ENCODE measurements around the gene STK39.

STK39 gene

DNA sequence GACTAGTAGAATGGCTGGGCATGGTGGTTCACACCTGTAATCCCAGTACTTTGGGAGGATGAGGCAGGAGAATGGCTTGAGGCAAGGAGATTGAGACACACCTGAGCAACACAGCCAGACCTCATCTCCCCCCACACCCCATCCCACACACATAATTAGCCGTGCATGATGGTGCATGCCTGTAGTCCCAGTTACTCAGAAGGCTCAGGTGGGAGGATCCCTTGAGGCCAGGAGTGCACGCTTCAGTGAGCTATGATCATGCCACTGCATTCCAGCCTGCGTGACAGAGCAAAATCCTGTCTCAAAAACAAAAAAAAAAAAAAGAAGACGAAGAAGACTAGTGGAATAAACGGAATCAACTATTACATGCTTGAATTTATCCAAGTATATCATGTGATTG is 150.0 kb downstream of the STK39 start:
- Histone ChIP-seq H2AFZ (ENCODE audit: low read depth) (no peak overlapping the region), H4K20me1 (ENCODE audit: insufficient read depth) (no peaks in the 10 kb centered on the region), H3K9ac (no peak overlapping the region), H3K4me2 (no peak overlapping the region), H3K36me3 (ENCODE audit: insufficient read depth) (no peaks in the 10 kb centered on the region), H3K79me2 (ENCODE audit: insufficient read depth, low read depth) (no peaks in the 10 kb centered on the region), H3K27me3 (ENCODE audit: insufficient read depth, low read depth) (no peaks in the 10 kb centered on the region), H3K4me1 (ENCODE audit: low read depth, poor library complexity, severe bottlenecking) (no peaks in the 10 kb centered on the region), H3K4me3 (IDR thresholded peaks at IDR 0.05; ENCODE audit: insufficient read depth, low read depth, low read length) (no peak overlapping the region), H3K27ac (no peak overlapping the region)
- TF ChIP-seq, protein P1, sequence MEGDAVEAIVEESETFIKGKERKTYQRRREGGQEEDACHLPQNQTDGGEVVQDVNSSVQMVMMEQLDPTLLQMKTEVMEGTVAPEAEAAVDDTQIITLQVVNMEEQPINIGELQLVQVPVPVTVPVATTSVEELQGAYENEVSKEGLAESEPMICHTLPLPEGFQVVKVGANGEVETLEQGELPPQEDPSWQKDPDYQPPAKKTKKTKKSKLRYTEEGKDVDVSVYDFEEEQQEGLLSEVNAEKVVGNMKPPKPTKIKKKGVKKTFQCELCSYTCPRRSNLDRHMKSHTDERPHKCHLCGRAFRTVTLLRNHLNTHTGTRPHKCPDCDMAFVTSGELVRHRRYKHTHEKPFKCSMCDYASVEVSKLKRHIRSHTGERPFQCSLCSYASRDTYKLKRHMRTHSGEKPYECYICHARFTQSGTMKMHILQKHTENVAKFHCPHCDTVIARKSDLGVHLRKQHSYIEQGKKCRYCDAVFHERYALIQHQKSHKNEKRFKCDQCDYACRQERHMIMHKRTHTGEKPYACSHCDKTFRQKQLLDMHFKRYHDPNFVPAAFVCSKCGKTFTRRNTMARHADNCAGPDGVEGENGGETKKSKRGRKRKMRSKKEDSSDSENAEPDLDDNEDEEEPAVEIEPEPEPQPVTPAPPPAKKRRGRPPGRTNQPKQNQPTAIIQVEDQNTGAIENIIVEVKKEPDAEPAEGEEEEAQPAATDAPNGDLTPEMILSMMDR (conservative IDR thresholded peaks at IDR 0.05; ENCODE audit: low read depth, low read length): no peak

DNA sequence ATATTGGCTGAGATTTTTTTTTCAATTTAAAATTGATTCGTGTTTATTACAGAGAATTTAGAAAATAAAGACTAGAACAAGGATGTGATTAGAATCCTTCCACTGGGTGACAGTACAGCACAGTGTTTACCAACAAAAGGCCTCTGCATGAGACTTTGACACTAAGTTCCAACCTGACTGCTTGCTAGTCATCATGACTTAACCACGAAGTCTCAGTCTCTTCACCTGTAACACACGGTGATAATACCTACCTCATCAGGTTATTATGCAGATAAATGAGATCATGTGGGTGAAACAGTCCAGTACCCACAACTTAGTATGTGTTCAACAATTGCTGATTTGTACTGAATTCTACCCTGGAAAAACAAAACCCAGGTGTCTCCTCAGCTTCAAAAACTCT is 151.2 kb downstream of the STK39 start:
- Histone ChIP-seq H3K27ac (no peak overlapping the region), H3K4me2 (no peak overlapping the region), H4K20me1 (ENCODE audit: insufficient read depth) (no peaks in the 10 kb centered on the region), H3K4me3 (IDR thresholded peaks at IDR 0.05; ENCODE audit: insufficient read depth, low read depth, low read length) (no peak overlapping the region), H2AFZ (ENCODE audit: low read depth) (no peak overlapping the region), H3K4me1 (ENCODE audit: low read depth, poor library complexity, severe bottlenecking) (no peaks in the 10 kb centered on the region), H3K79me2 (ENCODE audit: insufficient read depth, low read depth) (no peaks in the 10 kb centered on the region), H3K36me3 (ENCODE audit: insufficient read depth) (no peaks in the 10 kb centered on the region), H3K9ac (no peak overlapping the region), H3K27me3 (ENCODE audit: insufficient read depth, low read depth) (no peaks in the 10 kb centered on the region)
- TF ChIP-seq, protein P1 (conservative IDR thresholded peaks at IDR 0.05; ENCODE audit: low read depth, low read length): no peak

DNA sequence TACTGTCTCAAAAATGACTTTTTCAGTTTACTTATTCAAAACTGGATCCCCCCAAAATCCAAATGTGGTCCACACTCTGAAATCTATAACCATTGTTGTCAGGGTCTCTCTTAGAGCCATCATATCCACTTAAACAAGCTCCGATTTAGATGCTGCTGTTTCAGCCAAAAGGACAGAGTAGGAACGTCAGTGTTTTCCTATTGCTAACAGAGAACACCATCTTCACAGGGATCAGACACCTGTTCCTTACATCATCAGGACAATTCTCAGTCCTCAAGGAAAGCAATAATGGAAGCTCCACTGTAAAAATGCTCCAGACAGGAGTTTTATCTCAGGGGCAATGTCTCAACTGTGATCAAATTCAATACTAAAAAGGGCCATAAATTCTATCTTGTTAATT is 155.4 kb downstream of the STK39 start:
- H3K79me2 ChIP-seq (ENCODE audit: insufficient read depth, low read depth): no peaks in the 10 kb centered on the region
- no peaks in the 10 kb centered on the region for H3K27me3 ChIP-seq (ENCODE audit: insufficient read depth, low read depth)
- no peaks in the 10 kb centered on the region for H3K36me3 ChIP-seq (ENCODE audit: insufficient read depth)
- no peaks in the 10 kb centered on the region for H4K20me1 ChIP-seq (ENCODE audit: insufficient read depth)
- no peak overlapping the region for H3K9ac ChIP-seq
- no peak overlapping the region for H3K4me2 ChIP-seq
- no peak overlapping the region for H3K27ac ChIP-seq
- peaks cover 21% of the 10 kb centered on the region for H3K4me1 ChIP-seq (ENCODE audit: low read depth, poor library complexity, severe bottlenecking)
- H2AFZ ChIP-seq (ENCODE audit: low read depth): no peak overlapping the region
- TF ChIP-seq, protein P1 (conservative IDR thresholded peaks at IDR 0.05; ENCODE audit: low read depth, low read length): no peak
- H3K4me3 ChIP-seq (IDR thresholded peaks at IDR 0.05; ENCODE audit: insufficient read depth, low read depth, low read length): no peak overlapping the region

DNA sequence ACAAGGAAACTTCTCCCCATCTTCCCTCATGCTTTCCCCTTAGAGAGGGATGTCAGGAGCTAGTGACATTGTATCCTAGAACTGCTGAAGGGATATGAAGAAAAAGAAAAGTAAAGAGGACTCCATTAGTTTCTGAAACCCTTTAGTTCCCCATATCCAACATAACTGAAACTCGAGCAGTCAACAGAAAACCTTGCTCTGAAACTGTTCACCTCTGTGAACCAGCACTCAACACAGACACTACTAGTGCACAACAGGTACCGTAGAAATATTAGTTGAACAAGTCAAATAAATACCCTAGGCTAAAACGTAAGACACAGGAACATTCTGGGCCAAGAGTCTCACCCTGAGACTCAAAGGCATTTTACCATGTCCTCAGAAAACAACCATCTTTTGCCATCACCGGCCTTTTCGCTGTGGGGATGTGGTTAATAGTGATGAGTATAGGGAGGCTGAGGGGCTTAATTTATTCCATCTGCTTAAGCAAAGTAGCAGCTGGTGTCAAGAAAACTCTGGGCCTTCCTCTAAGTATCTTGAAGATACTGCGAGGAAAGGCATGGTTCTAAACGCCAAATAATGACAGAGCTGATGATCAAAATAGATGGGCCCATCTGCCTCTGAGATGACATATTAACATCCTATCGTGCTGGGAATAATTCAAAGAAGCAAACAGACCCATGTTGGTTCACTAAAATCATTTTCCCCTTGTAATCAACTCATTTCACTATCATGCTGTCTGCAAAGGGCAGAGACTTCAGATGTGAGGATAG is 156.8 kb downstream of the STK39 start:
- TF ChIP-seq, protein P1 (conservative IDR thresholded peaks at IDR 0.05; ENCODE audit: low read depth, low read length): no peak
- Histone ChIP-seq H3K36me3 (ENCODE audit: insufficient read depth) (no peaks in the 10 kb centered on the region), H3K4me2 (no peak overlapping the region), H3K79me2 (ENCODE audit: insufficient read depth, low read depth) (no peaks in the 10 kb centered on the region), H3K27ac (no peak overlapping the region), H3K27me3 (ENCODE audit: insufficient read depth, low read depth) (no peaks in the 10 kb centered on the region), H3K4me3 (IDR thresholded peaks at IDR 0.05; ENCODE audit: insufficient read depth, low read depth, low read length) (no peak overlapping the region), H3K9ac (no peak overlapping the region), H4K20me1 (ENCODE audit: insufficient read depth) (no peaks in the 10 kb centered on the region), H2AFZ (ENCODE audit: low read depth) (no peak overlapping the region), H3K4me1 (ENCODE audit: low read depth, poor library complexity, severe bottlenecking) (peaks cover 21% of the 10 kb centered on the region)

All from KMS-11 (cell line).